PFSK-1 (cell line): ENCODE results near the gene ZNHIT2. TPM values are rescaled to one million over a fixed set of nuclear protein-coding genes. Genes with fewer than 3 reads are reported as not detected.

ENCODE experiments used
- FOXP2 ChIP-seq: optimal IDR thresholded peaks from 2 replicates; pipeline ENCODE3; 2011; ENCODE audit warnings: borderline replicate concordance, control low read depth, inconsistent platforms; ENCODE audit not compliant: insufficient read depth; ENCODE audit errors: extremely low read length, extremely low read depth
- POLR2AphosphoS5 ChIP-seq: IDR thresholded peaks from 2 replicates; pipeline ENCODE4 v1.6.1; 2012; ENCODE audit warnings: low read depth, mild to moderate bottlenecking, control low read depth, low read length, moderate library complexity
- SIN3A ChIP-seq: IDR thresholded peaks from 2 replicates; pipeline ENCODE4 v1.6.1; 2012; ENCODE audit warnings: mild to moderate bottlenecking, low read length, moderate library complexity, borderline replicate concordance; ENCODE audit not compliant: insufficient read depth
- TAF1 ChIP-seq: IDR thresholded peaks from 2 replicates; pipeline ENCODE4 v1.6.1; 2012; ENCODE audit warnings: low read length, control low read depth, borderline replicate concordance; ENCODE audit not compliant: insufficient read depth
- polyA plus RNA-seq: library from polyadenylated mRNA; unstranded; fragments of >200 nt; gene quantifications from one replicate; pipeline ENCODE4 v1.2.1, GENCODE V29; 2012; ENCODE audit warnings: low read depth, missing spikeins; ENCODE audit not compliant: insufficient read length
- TF ChIP-seq, protein P1 (sequence below), 2 experiments: IDR thresholded peaks; 2 replicates each; pipeline versions ENCODE4 v1.6.1 to v1.8.0; 2011 to 2012; ENCODE audit warnings: low read depth in 2 of 2, low read length in 2 of 2, control low read depth in 1 of 2, inconsistent platforms in 1 of 2, mild to moderate bottlenecking in 1 of 2, moderate library complexity in 1 of 2; ENCODE audit not compliant: insufficient read depth in 1 of 2

Gene ZNHIT2
- polyA plus RNA-seq, result 36.3 TPM

DNA sequence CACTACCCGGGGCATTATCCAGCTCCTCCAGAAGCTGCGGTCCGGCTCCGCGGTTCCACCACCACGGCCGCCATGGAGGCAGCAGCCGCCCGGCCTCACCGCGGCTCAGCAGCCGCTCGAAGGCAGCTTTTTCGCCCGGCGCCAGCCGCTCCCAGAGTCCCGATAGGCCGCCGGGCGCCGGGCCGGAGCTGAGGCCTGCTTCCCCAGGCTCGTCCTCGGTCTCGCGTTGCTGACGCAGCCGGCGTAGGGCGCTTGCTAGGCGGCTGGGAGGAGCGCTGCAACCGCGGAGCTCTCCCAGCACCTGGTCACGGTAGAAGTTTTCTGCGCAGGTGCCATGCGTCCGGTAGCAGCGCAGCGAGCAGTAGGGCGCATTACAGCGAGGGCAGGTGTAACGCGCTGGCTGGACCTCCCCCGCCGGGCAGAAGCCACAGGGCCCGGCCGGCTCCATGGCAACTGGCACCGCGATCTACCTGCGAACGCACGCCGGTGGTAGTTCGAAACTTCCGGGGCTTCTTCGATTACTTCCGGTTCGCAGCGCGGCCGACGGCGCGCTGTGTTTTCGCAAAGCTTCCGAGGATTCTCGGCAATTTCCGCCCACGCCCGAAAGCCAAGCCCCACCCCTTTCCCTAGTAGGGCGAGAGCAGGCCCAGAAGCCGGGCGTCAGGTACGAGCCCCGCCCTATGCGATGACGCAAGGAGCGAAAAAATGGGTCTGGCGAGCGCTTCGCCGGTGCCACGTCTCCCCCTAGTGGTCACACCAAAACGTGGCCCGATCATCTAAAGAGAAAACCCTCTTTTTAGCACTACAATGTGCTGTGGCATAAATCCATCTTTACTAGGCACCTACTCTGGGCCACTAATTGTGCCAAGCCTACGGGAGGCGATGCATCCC lies at the start of gene ZNHIT2:
ZNHIT2 (minus strand) TSS at position 496 of the 891 bp plus-strand sequence; CDS start at position 448, 48 bp downstream.
- TF ChIP-seq TAF1 (peak; percentile 71; the same call in 1 of the 2 replicates), POLR2AphosphoS5 (peak; percentile 66), SIN3A (no peak), FOXP2 (no peak)
- TF ChIP-seq, protein P1, sequence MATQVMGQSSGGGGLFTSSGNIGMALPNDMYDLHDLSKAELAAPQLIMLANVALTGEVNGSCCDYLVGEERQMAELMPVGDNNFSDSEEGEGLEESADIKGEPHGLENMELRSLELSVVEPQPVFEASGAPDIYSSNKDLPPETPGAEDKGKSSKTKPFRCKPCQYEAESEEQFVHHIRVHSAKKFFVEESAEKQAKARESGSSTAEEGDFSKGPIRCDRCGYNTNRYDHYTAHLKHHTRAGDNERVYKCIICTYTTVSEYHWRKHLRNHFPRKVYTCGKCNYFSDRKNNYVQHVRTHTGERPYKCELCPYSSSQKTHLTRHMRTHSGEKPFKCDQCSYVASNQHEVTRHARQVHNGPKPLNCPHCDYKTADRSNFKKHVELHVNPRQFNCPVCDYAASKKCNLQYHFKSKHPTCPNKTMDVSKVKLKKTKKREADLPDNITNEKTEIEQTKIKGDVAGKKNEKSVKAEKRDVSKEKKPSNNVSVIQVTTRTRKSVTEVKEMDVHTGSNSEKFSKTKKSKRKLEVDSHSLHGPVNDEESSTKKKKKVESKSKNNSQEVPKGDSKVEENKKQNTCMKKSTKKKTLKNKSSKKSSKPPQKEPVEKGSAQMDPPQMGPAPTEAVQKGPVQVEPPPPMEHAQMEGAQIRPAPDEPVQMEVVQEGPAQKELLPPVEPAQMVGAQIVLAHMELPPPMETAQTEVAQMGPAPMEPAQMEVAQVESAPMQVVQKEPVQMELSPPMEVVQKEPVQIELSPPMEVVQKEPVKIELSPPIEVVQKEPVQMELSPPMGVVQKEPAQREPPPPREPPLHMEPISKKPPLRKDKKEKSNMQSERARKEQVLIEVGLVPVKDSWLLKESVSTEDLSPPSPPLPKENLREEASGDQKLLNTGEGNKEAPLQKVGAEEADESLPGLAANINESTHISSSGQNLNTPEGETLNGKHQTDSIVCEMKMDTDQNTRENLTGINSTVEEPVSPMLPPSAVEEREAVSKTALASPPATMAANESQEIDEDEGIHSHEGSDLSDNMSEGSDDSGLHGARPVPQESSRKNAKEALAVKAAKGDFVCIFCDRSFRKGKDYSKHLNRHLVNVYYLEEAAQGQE (IDR thresholded peaks at IDR 0.05; ENCODE audit: insufficient read depth in 1 of 2, low read depth in 2 of 2, low read length in 2 of 2), result no peak

DNA sequence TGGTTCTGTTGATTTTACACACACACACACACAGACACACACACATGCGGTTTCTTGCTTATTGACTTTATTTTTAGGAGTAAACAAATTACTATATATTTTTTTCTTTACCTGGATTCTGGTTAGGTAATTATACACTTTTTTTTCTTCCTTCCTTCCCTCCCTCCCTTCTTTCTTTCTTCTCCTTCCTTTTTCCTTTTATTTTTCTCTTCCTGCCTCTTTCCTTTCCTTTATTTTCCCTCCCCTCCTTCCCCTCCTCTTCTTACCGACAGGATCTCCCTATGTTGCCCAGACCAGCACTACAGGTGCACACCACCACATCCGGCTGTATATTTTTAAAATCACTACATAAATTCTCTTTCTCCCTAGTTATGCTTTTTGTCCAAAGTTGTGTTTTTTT lies 49.4 kb upstream of the ZNHIT2 start:
- TF ChIP-seq FOXP2 (no peak), POLR2AphosphoS5 (no peak), TAF1 (no peak), SIN3A (no peak)
- TF ChIP-seq, protein P1 (IDR thresholded peaks at IDR 0.05; ENCODE audit: insufficient read depth in 1 of 2, low read depth in 2 of 2, low read length in 2 of 2), result no peak

DNA sequence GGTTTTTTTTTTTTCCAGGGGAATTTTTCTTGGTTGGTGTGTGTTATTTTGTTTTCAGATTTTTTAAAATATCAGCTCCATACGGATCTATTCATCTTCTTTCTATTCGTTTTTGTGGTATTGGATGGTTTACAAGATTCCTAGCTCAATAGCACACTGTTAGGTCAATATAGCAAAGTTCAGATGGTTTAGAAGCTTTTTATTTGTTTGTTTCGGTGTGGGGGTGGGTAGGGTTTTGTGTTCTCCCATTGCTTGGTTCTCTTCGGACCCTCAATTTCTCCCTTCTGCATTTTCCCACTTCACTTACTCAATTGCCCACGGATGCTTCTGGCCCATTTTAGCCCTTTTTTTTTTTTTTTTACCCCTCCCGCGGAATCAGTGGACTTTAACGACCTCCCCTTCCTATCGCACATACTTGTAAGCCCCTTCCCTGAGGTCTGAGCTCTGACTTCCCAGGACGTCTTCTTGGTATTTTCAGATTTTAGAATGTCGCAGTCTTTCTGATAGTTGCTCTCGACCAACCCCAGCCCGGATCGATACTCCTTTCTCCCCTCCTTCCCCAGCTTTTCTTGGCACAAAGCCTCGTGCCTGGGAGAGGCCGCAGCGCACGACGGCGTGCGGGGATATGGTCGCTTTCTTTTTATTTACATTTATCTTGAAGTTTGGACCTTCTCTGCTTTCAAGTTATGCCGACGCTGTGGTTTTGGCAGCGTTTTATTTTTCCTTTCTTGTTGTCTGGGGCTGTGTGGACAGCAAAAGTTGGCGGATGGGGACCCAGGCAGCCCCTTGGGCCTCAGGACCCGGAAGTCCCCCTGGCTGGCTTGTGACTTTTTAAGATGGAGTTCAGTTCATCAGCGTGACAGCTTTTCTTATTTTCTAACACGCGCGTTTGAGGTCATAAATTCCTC lies 48.2 kb upstream of the ZNHIT2 start:
- no peak for TF ChIP-seq SIN3A
- no peak for TF ChIP-seq FOXP2
- TF ChIP-seq, protein P1 (IDR thresholded peaks at IDR 0.05; ENCODE audit: insufficient read depth in 1 of 2, low read depth in 2 of 2, low read length in 2 of 2), result no peak
- TF ChIP-seq TAF1, result no peak
- TF ChIP-seq POLR2AphosphoS5, result no peak

DNA sequence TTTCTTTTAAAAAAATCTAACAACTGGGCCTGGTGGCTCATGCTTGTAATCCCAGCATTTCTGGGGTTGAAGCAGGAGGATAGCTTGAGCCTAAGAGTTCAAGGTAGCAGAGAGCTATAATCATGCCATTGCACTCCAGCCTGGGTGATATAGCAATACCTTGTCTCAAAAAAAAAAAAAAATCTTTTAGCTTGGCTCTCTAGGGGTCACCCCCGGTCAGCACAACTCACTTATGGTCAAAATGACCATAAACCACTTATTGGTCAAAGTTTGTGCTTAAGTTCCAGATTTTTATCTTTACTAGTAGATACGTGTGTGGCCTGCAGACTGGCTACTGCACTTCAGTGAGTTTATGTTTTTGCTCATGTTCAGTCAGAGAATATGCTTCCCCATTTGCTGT lies 46.2 kb upstream of the ZNHIT2 start:
- TF ChIP-seq POLR2AphosphoS5 (no peak), TAF1 (no peak), SIN3A (no peak), FOXP2 (no peak)
- TF ChIP-seq, protein P1 (IDR thresholded peaks at IDR 0.05; ENCODE audit: insufficient read depth in 1 of 2, low read depth in 2 of 2, low read length in 2 of 2), result no peak
